ENCODE data around the gene ZIC5. TPM values are rescaled to one million over a fixed set of nuclear protein-coding genes. Genes with fewer than 3 reads are reported as not detected.
"Not testable (repeated sequence)": the region's sequence is repeated elsewhere in the genome, so short reads cannot be mapped to it uniquely, and the experiment has no call there.

ZIC5 gene
- total RNA-seq, 1 donor from 2014 or later = not detected

GRCh38 chr13:99959540-99960230 is 11.9 kb downstream of the ZIC5 start:
- no peak for DNase-seq

GRCh38 chr13:99959127-99959539 is 12.4 kb downstream of the ZIC5 start:
- no peak for DNase-seq

GRCh38 chr13:99958406-99959126 is 13.0 kb downstream of the ZIC5 start:
- no peak for DNase-seq

- DNase-seq = no peak
Measured at GRCh38 chr13:99956473-99957349, 14.9 kb downstream of the ZIC5 start.

GRCh38 chr13:99955747-99956472 is 15.7 kb downstream of the ZIC5 start:
- peak; percentile 63 for DNase-seq

GRCh38 chr13:99955107-99955746 is 16.3 kb downstream of the ZIC5 start:
- no peak for DNase-seq

GRCh38 chr13:99953138-99953755 is 18.3 kb downstream of the ZIC5 start:
- no peak for DNase-seq

- DNase-seq = not testable (repeated sequence)
Measured at GRCh38 chr13:99951666-99952065, 19.9 kb downstream of the ZIC5 start.

- no peak for DNase-seq
Measured at GRCh38 chr13:99949679-99950413, 21.7 kb downstream of the ZIC5 start.

GRCh38 chr13:99948907-99949678 is 22.5 kb downstream of the ZIC5 start:
- DNase-seq = no peak

GRCh38 chr13:99948411-99948810 is 23.2 kb downstream of the ZIC5 start:
- no peak for DNase-seq

GRCh38 chr13:99947666-99948065 is 23.9 kb downstream of the ZIC5 start:
- DNase-seq = no peak

- not testable (repeated sequence) for DNase-seq
Measured at GRCh38 chr13:99945515-99945914, 26.1 kb downstream of the ZIC5 start.

- no peak for DNase-seq
Measured at GRCh38 chr13:99944606-99945005, 27.0 kb downstream of the ZIC5 start.

GRCh38 chr13:99944102-99944501 is 27.5 kb downstream of the ZIC5 start:
- no peak for DNase-seq

GRCh38 chr13:99941911-99942310 is 29.7 kb downstream of the ZIC5 start:
- DNase-seq = no peak

- no peak for DNase-seq
Measured at GRCh38 chr13:99941086-99941485, 30.5 kb downstream of the ZIC5 start.

- DNase-seq = no peak
Measured at GRCh38 chr13:99938635-99939034, 32.9 kb downstream of the ZIC5 start.

GRCh38 chr13:99935772-99936171 is 35.8 kb downstream of the ZIC5 start:
- DNase-seq = no peak

GRCh38 chr13:99932912-99933311 is 38.7 kb downstream of the ZIC5 start:
- DNase-seq = no peak
